ENCODE results near the gene ARHGAP4.

Gene ARHGAP4

DNA sequence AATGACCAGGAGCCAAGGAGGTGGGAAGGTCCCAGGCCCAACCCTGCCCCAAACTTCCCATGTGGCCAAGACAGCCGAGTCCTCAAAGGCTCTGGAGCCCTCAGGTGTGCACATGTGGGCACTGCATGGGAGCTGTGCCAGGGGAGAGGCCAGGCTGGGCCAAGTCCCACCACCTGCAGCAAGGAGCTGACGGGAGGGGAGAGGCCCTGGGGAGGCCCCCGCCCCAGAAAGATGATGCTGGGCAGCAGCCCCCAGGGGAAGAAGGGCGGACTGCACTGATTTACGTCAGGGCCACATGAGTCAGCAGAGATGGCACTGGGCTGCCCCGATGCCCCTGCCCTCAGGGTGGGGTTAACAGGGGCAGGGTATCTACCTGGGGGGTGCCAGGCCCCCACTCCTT is 41.5 kb downstream of the ARHGAP4 start:
- H3K27me3 ChIP-seq (ENCODE audit: control insufficient read depth, insufficient read depth, low read length), result peaks cover 42% of the 10 kb centered on the region
- peaks cover 6% of the 10 kb centered on the region for H3K4me1 ChIP-seq (ENCODE audit: control insufficient read depth, insufficient read depth, low read length)
- no peak overlapping the region for H3K9ac ChIP-seq (ENCODE audit: low read length)
- H3K4me3 ChIP-seq (ENCODE audit: low read length), result no peak overlapping the region
- H3K9me3 ChIP-seq (ENCODE audit: control insufficient read depth, low read length), result no peaks in the 10 kb centered on the region
- no peaks in the 10 kb centered on the region for H3K36me3 ChIP-seq (ENCODE audit: control insufficient read depth, insufficient read depth, low read length)

- peaks cover 44% of the 10 kb centered on the region for H3K27me3 ChIP-seq (ENCODE audit: control insufficient read depth, insufficient read depth, low read length)
- no peak overlapping the region for H3K4me3 ChIP-seq (ENCODE audit: low read length)
- H3K9ac ChIP-seq (ENCODE audit: low read length), result no peak overlapping the region
- peaks cover 6% of the 10 kb centered on the region for H3K4me1 ChIP-seq (ENCODE audit: control insufficient read depth, insufficient read depth, low read length)
- no peaks in the 10 kb centered on the region for H3K9me3 ChIP-seq (ENCODE audit: control insufficient read depth, low read length)
- no peaks in the 10 kb centered on the region for H3K36me3 ChIP-seq (ENCODE audit: control insufficient read depth, insufficient read depth, low read length)
Observed at GRCh38 chrX:153884136-153884535, 41.9 kb downstream of the ARHGAP4 start.

DNA sequence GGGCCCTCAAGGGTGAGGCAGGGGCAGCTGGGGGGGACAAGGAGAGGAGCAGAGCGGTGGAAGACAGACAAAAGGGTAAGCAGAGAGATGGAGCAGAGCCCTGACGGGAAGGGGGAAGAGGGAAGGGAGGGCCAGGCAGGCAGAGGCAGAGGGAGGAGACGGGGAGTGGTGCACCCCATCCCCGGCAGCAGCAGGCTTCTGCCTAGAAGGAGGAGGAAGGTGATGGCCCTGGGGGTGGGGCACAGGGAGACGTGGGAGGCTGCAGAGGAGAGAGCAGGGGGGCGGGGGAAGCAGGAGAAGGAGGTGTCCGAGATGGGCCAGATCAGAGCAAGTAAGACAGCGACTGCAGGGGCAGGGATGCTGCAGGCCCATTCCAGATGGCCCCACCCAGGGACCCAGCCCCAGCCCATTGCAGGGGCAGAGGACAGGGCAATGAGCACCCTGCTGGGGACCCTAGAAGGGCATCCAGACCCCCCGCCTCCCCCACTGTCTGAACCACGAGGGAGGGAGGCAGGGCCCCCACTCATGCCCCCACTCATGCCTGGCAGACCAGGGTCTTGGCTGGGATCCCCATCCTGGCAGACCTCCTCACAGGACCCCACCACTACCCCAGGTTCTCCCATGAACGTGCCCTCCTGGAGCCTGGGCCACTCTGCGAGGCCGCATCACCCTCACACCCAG is 42.8 kb downstream of the ARHGAP4 start:
- Histone ChIP-seq H3K9me3 (ENCODE audit: control insufficient read depth, low read length) (no peaks in the 10 kb centered on the region), H3K4me3 (ENCODE audit: low read length) (no peak overlapping the region), H3K27me3 (ENCODE audit: control insufficient read depth, insufficient read depth, low read length) (peaks cover 52% of the 10 kb centered on the region), H3K4me1 (ENCODE audit: control insufficient read depth, insufficient read depth, low read length) (peaks cover 6% of the 10 kb centered on the region), H3K36me3 (ENCODE audit: control insufficient read depth, insufficient read depth, low read length) (no peaks in the 10 kb centered on the region), H3K9ac (ENCODE audit: low read length) (no peak overlapping the region)

- H3K27me3 ChIP-seq (ENCODE audit: control insufficient read depth, insufficient read depth, low read length), result peaks cover 52% of the 10 kb centered on the region
- no peaks in the 10 kb centered on the region for H3K9me3 ChIP-seq (ENCODE audit: control insufficient read depth, low read length)
- no peak overlapping the region for H3K4me3 ChIP-seq (ENCODE audit: low read length)
- H3K4me1 ChIP-seq (ENCODE audit: control insufficient read depth, insufficient read depth, low read length), result peaks cover 6% of the 10 kb centered on the region
- no peaks in the 10 kb centered on the region for H3K36me3 ChIP-seq (ENCODE audit: control insufficient read depth, insufficient read depth, low read length)
- no peak overlapping the region for H3K9ac ChIP-seq (ENCODE audit: low read length)
Observed at GRCh38 chrX:153882557-153882956, 43.5 kb downstream of the ARHGAP4 start.

DNA sequence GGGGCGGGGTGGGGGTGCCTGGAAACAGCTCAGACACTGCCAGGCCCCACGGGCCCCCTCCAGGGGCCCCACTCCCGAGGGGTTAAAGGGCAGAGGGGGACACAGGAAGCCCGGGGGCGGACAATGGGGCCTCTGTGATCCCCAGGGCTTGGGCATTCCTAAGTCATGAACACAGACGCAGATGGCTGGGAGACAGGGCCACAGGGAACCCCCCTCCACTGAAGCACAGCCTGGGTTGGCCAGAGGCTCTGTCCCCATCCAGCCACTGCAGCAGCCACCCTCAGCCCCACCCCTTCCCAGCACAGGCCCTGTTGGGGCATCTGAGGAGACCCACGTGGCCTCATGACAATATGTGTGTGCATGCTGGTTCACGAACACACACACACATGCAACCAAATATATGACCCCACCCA is 44.0 kb downstream of the ARHGAP4 start:
- Histone ChIP-seq H3K27me3 (ENCODE audit: control insufficient read depth, insufficient read depth, low read length) (peaks cover 51% of the 10 kb centered on the region), H3K4me3 (ENCODE audit: low read length) (no peak overlapping the region), H3K9me3 (ENCODE audit: control insufficient read depth, low read length) (no peaks in the 10 kb centered on the region), H3K4me1 (ENCODE audit: control insufficient read depth, insufficient read depth, low read length) (peaks cover 6% of the 10 kb centered on the region), H3K36me3 (ENCODE audit: control insufficient read depth, insufficient read depth, low read length) (no peaks in the 10 kb centered on the region), H3K9ac (ENCODE audit: low read length) (no peak overlapping the region)

DNA sequence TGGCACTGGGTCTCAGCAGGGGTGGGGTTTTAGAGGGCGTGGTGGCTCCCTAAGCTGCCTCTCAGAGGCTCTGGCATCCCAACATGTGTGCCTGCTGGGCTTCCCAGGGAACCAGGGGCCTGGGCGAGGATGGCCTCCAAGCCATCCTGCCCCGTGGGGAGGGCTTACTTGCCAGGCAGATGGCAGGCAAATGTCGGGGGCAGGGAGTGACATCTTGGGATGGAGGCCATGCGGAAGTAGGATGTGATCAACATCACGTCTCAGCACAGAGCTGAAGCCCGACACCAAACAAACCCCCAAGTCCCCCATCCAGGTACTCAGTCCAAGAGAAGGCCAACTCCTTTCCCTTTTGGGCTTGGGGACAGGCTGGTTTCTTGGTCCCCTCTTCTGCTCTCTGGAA is 44.8 kb downstream of the ARHGAP4 start:
- H3K27me3 ChIP-seq (ENCODE audit: control insufficient read depth, insufficient read depth, low read length), result peaks cover 43% of the 10 kb centered on the region
- H3K4me1 ChIP-seq (ENCODE audit: control insufficient read depth, insufficient read depth, low read length), result peaks cover 6% of the 10 kb centered on the region
- H3K36me3 ChIP-seq (ENCODE audit: control insufficient read depth, insufficient read depth, low read length), result no peaks in the 10 kb centered on the region
- H3K9me3 ChIP-seq (ENCODE audit: control insufficient read depth, low read length), result no peaks in the 10 kb centered on the region
- H3K4me3 ChIP-seq (ENCODE audit: low read length), result no peak overlapping the region
- H3K9ac ChIP-seq (ENCODE audit: low read length), result no peak overlapping the region

- H3K4me3 ChIP-seq (ENCODE audit: low read length), result no peak overlapping the region
- H3K36me3 ChIP-seq (ENCODE audit: control insufficient read depth, insufficient read depth, low read length), result no peaks in the 10 kb centered on the region
- peaks cover 43% of the 10 kb centered on the region for H3K27me3 ChIP-seq (ENCODE audit: control insufficient read depth, insufficient read depth, low read length)
- peaks cover 6% of the 10 kb centered on the region for H3K4me1 ChIP-seq (ENCODE audit: control insufficient read depth, insufficient read depth, low read length)
- no peak overlapping the region for H3K9ac ChIP-seq (ENCODE audit: low read length)
- no peaks in the 10 kb centered on the region for H3K9me3 ChIP-seq (ENCODE audit: control insufficient read depth, low read length)
Observed at GRCh38 chrX:153880440-153880815, 45.6 kb downstream of the ARHGAP4 start.

DNA sequence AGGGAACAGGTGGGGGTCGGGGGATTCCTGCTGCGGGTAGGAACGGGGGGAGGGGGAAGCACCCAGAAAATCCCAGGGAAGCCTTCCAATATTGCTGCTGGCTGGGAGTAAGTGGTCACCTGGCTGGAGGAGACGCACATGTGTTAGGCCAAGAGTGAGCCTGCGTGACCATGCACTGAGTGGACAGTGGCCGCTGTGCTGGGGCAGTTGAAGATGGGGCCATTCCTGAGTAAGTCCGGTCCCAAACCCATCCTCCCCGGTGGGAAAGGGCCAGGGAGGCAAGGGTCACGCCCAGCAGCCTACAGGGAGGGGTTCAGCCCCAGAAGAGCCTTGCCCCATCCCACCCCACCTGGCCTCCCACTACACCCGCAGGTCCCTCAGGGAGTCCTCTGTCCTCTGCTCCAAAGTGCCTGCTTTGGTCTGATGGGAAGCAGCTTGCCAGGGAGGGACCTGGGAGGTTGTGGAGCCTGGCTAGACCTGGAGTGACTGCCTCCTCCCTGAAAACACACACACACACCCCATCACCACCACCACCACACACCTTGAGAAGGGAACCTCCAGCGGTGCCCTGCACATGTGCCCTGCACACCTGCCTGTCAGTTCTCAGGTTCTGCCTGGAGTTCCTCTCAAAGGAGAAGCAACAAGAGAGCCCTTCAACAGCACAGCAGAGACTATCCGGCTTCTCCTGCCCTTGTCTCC is 46.2 kb downstream of the ARHGAP4 start:
- peaks cover 2% of the 10 kb centered on the region for H3K4me1 ChIP-seq (ENCODE audit: control insufficient read depth, insufficient read depth, low read length)
- H3K36me3 ChIP-seq (ENCODE audit: control insufficient read depth, insufficient read depth, low read length), result no peaks in the 10 kb centered on the region
- H3K9ac ChIP-seq (ENCODE audit: low read length), result no peak overlapping the region
- H3K27me3 ChIP-seq (ENCODE audit: control insufficient read depth, insufficient read depth, low read length), result peaks cover 37% of the 10 kb centered on the region
- H3K9me3 ChIP-seq (ENCODE audit: control insufficient read depth, low read length), result no peaks in the 10 kb centered on the region
- H3K4me3 ChIP-seq (ENCODE audit: low read length), result no peak overlapping the region

- Histone ChIP-seq H3K9ac (ENCODE audit: low read length) (no peak overlapping the region), H3K4me3 (ENCODE audit: low read length) (no peak overlapping the region), H3K27me3 (ENCODE audit: control insufficient read depth, insufficient read depth, low read length) (peaks cover 30% of the 10 kb centered on the region), H3K36me3 (ENCODE audit: control insufficient read depth, insufficient read depth, low read length) (no peaks in the 10 kb centered on the region), H3K9me3 (ENCODE audit: control insufficient read depth, low read length) (no peaks in the 10 kb centered on the region), H3K4me1 (ENCODE audit: control insufficient read depth, insufficient read depth, low read length) (no peaks in the 10 kb centered on the region)
Observed at GRCh38 chrX:153878969-153879653, 47.0 kb downstream of the ARHGAP4 start.

DNA sequence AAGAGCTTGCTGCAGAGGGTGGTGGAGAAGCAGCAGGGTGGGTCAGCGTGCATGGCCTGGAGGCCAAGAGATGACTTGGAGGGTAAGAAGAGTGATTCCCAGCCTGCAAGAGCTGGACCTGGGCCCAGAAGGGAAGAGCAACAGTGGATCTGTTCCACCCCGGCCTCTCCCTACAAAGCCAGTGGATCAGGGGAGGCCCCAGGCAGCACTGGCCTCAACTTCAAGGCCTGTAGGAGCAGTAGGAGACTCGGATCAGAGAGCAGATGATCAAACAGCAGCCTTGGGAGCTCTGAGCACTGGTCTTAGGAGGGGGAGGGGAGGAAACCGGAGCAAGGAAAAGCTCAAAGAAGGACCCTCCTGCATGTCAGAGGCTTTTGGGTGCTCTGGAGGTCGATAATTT is 47.7 kb downstream of the ARHGAP4 start:
- no peaks in the 10 kb centered on the region for H3K9me3 ChIP-seq (ENCODE audit: control insufficient read depth, low read length)
- no peak overlapping the region for H3K9ac ChIP-seq (ENCODE audit: low read length)
- peaks cover 23% of the 10 kb centered on the region for H3K27me3 ChIP-seq (ENCODE audit: control insufficient read depth, insufficient read depth, low read length)
- no peaks in the 10 kb centered on the region for H3K4me1 ChIP-seq (ENCODE audit: control insufficient read depth, insufficient read depth, low read length)
- no peak overlapping the region for H3K4me3 ChIP-seq (ENCODE audit: low read length)
- H3K36me3 ChIP-seq (ENCODE audit: control insufficient read depth, insufficient read depth, low read length), result no peaks in the 10 kb centered on the region

DNA sequence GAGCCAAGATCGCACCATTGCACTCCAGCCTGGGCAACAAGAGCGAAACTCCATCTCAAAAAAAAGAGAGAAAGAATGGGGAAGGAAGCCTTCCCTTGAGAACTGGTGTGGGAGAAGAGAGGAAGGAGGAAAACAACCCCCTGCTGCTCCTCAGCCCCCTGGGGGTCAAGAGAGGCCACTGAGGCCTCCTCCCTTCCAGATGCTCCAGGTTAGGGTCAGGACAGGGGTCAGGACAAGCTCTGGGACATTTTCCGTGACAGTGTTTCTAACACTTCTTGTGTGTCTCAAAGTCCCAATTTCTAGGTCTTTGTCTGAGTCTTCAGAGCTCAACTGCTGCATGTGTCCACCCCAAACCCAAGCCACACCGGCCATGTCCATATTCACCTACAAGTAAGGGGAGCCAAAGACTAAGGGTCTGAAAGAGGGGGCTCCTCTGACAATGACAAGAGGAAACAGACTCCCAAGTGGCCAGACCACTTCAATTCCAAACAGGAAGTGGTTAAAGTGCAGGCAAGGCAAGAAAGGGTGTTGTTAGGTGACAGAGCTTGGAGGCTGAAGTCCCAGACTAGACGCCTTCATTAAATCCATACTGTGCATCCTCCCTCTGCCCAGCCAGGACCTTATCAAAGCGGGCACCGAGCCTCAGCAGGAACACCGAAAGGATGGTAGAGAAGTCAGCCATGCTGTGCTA is 48.3 kb downstream of the ARHGAP4 start:
- Histone ChIP-seq H3K27me3 (ENCODE audit: control insufficient read depth, insufficient read depth, low read length) (peaks cover 18% of the 10 kb centered on the region), H3K4me3 (ENCODE audit: low read length) (no peak overlapping the region), H3K9ac (ENCODE audit: low read length) (no peak overlapping the region), H3K9me3 (ENCODE audit: control insufficient read depth, low read length) (no peaks in the 10 kb centered on the region), H3K4me1 (ENCODE audit: control insufficient read depth, insufficient read depth, low read length) (no peaks in the 10 kb centered on the region), H3K36me3 (ENCODE audit: control insufficient read depth, insufficient read depth, low read length) (no peaks in the 10 kb centered on the region)

- Histone ChIP-seq H3K36me3 (ENCODE audit: control insufficient read depth, insufficient read depth, low read length) (no peaks in the 10 kb centered on the region), H3K9ac (ENCODE audit: low read length) (no peak overlapping the region), H3K27me3 (ENCODE audit: control insufficient read depth, insufficient read depth, low read length) (peaks cover 15% of the 10 kb centered on the region), H3K9me3 (ENCODE audit: control insufficient read depth, low read length) (no peaks in the 10 kb centered on the region), H3K4me1 (ENCODE audit: control insufficient read depth, insufficient read depth, low read length) (no peaks in the 10 kb centered on the region), H3K4me3 (ENCODE audit: low read length) (no peak overlapping the region)
Observed at GRCh38 chrX:153876112-153876491, 50.0 kb downstream of the ARHGAP4 start.

Measured in mucosa of stomach (tissue), 1 donor.